Neuron (in vitro differentiated cells): Measurements from ENCODE around the gene STMP1.
"Not testable (repeated sequence)": the region's sequence is repeated elsewhere in the genome, so short reads cannot be mapped to it uniquely, and the experiment has no call there.

ENCODE experiments used
- H2AFZ ChIP-seq: one replicate; pipeline ENCODE4 v1.6.1; 2013; ENCODE audit warnings: low read depth, mild to moderate bottlenecking, inconsistent platforms, low read length, moderate library complexity
- H3K27me3 ChIP-seq: one replicate; pipeline ENCODE4 v1.6.1; 2013; ENCODE audit warnings: low read length; ENCODE audit not compliant: insufficient read depth
- H3K36me3 ChIP-seq: one replicate; pipeline ENCODE4 v1.6.1; 2013; ENCODE audit warnings: low read length; ENCODE audit not compliant: insufficient read depth
- H3K4me1 ChIP-seq: one replicate; pipeline ENCODE4 v1.6.1; 2013; ENCODE audit warnings: low read length; ENCODE audit not compliant: insufficient read depth
- H3K4me3 ChIP-seq: 2 replicates; pipeline ENCODE4 v1.5.1; 2013; ENCODE audit warnings: mild to moderate bottlenecking, low read length, moderate library complexity
- H3K9me3 ChIP-seq: one replicate; pipeline ENCODE4 v1.6.1; 2013; ENCODE audit warnings: low read length

The STMP1 gene

GRCh38 chr7:135687466-135687865, 25.2 kb downstream of the STMP1 start:
- Histone ChIP-seq H3K27me3 (no peaks in the 10 kb centered on the region), H3K36me3 (peaks cover 14% of the 10 kb centered on the region), H3K4me1 (no peaks in the 10 kb centered on the region), H3K9me3 (no peaks in the 10 kb centered on the region), H2AFZ (no peak overlapping the region), H3K4me3 (no peak overlapping the region)

GRCh38 chr7:135690566-135690965, 28.3 kb downstream of the STMP1 start:
- H3K36me3 ChIP-seq = peaks cover 18% of the 10 kb centered on the region
- no peaks in the 10 kb centered on the region for H3K27me3 ChIP-seq
- no peaks in the 10 kb centered on the region for H3K4me1 ChIP-seq
- no peaks in the 10 kb centered on the region for H3K9me3 ChIP-seq
- H3K4me3 ChIP-seq = no peak overlapping the region
- H2AFZ ChIP-seq = no peak overlapping the region

DNA sequence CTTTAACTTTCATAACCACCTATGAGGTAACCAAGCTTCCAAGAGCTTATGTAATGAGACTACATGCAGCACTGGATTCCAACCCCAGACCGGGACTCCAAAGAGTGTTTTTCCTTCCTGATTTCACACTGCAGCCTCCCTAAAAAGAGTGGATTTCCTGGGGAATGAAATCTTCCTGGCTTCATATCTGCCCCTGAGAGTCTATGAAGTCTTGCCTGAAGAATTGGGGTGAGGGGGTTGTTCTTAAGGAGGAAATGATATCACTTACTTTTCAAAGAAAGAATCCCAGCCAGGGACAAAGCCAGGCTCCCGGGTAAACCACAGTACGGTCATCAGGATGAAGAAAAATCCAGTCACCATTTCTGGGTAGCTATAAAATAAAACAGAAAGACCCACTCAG, 29.7 kb downstream of the STMP1 start:
- Histone ChIP-seq H3K9me3 (no peaks in the 10 kb centered on the region), H2AFZ (no peak overlapping the region), H3K4me1 (no peaks in the 10 kb centered on the region), H3K4me3 (no peak overlapping the region), H3K36me3 (peaks cover 18% of the 10 kb centered on the region), H3K27me3 (no peaks in the 10 kb centered on the region)

DNA sequence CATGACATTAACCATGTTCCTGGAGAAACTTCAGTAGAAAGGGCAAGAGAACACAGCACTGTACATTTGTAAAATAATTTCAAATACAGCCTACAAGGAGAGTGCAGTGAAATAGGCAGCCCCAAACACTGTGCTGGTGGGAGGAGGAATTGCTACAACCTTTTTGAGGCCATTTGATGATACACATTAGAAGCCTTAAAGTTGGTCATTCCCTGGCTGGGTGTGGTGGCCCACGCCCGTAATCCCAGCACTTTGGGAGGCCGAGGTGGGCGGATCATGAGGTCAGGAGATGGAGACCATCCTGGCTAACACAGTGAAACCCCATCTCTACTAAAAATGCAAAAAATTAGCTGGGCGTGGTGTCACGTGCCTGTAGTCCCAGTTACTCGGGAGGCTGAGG, 30.3 kb downstream of the STMP1 start:
- not testable (repeated sequence) for H3K9me3 ChIP-seq, H3K4me1 ChIP-seq, H2AFZ ChIP-seq, H3K27me3 ChIP-seq, H3K4me3 ChIP-seq
- peaks cover 18% of the 10 kb centered on the region for H3K36me3 ChIP-seq

DNA sequence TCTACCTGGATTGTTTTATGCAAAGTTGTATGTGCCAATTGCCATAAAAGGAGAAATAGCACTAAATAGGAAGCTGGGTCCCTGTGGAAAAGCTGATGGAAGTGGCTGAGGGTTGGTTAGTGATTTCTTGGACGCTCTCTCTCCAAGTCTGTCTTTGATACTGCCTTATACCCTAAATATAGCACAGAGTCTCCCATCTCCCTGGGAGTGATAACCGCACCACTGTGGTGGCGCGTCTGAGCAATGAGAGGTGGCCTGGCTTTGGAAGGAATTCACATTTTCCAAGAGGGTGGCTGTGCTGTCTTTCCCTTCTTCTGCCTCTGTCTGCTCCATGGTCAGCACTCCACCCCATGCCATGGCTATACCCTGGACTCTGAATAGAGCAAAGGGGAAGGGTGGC, 31.2 kb downstream of the STMP1 start:
- Histone ChIP-seq H3K27me3 (no peaks in the 10 kb centered on the region), H3K4me1 (no peaks in the 10 kb centered on the region), H3K36me3 (peaks cover 18% of the 10 kb centered on the region), H2AFZ (no peak overlapping the region), H3K4me3 (no peak overlapping the region), H3K9me3 (no peaks in the 10 kb centered on the region)

DNA sequence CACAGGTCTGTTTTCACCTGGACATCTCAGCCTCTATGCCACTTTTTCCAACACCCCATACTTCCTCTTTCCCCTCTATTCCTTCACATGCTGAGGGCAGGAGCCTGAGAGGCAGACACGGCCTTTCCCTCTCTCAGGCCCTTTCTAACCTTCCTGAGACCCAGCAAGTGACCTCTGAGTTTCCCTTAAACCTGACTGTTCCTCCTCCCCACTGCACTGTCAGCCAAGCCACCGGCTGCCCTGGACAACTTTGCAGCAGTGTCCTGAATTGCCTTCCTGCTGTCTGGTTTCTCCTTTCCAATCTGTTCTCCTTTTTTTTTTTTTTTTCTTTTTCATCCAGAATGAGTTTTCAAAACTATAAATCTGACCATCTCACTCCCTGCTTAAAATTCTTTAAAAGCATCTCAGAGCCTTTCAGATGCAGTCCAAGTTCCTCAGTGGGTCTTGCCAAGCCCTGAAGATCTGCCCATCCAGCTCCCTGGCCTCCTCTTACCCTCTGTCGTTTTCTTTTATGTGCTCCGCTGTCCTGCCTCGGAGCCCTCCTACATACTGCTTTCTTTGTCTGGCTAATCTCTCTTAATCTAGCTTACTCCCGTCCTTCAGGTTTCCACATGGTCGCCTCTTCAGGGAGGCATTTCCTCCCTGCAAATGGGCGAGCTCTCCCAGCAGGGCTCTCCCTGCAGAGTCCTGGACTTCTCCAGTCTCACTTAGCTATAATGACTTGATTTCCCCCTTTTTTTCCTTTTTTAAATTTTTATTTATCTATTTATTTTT, 35.1 kb downstream of the STMP1 start:
- peaks cover 4% of the 10 kb centered on the region for H3K36me3 ChIP-seq

GRCh38 chr7:135704074-135704473, 41.8 kb downstream of the STMP1 start:
- Histone ChIP-seq H3K4me1 (no peaks in the 10 kb centered on the region), H3K27me3 (no peaks in the 10 kb centered on the region), H3K36me3 (no peaks in the 10 kb centered on the region), H3K9me3 (no peaks in the 10 kb centered on the region), H3K4me3 (no peak overlapping the region), H2AFZ (no peak overlapping the region)

More for the DNA sequence above, 35.1 kb downstream of the STMP1 start:
- Histone ChIP-seq H3K27me3 (no peaks in the 10 kb centered on the region), H3K9me3 (no peaks in the 10 kb centered on the region), H2AFZ (no peak overlapping the region), H3K4me3 (no peak overlapping the region), H3K4me1 (no peaks in the 10 kb centered on the region)

- Histone ChIP-seq H3K4me3 (no peak overlapping the region), H3K9me3 (no peaks in the 10 kb centered on the region), H3K27me3 (no peaks in the 10 kb centered on the region), H2AFZ (no peak overlapping the region), H3K36me3 (no peaks in the 10 kb centered on the region), H3K4me1 (no peaks in the 10 kb centered on the region)
Observed at GRCh38 chr7:135704698-135705097, 42.4 kb downstream of the STMP1 start.

DNA sequence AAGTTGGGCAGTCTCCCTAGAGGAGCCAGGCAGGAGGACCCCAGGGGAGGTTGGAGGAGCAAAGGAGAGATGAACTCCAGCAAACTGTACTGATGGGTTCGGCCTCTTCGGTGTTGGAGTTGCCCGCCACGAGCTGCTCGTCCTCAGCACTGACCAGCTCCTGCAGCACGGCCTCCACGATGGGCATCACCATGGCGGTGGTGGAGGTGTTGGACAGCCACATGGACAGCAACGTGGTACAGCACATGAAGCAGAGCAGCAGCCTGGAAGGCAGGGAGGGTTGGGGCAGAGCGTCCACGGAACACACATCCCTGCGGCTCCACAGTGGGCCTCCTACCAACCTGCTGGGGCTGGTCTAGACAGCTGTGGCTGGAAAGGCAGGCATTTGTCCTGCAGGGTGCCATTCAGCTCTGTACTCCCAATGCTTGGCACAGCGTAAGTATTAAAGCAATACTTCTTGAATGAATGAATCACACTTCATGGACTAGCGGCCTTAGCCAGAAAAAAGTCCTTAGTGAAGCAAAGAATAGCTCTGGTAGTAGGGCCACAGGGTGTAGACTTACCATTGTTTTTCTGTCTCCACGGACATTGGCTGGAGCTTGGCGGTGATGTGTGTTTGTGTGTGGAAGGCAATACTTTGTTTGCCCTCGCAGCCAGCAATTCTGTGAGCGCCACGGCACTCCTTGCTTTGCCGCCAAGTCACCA, 43.9 kb downstream of the STMP1 start:
- Histone ChIP-seq H2AFZ (no peak overlapping the region), H3K36me3 (no peaks in the 10 kb centered on the region), H3K4me3 (no peak overlapping the region), H3K9me3 (no peaks in the 10 kb centered on the region), H3K27me3 (no peaks in the 10 kb centered on the region), H3K4me1 (no peaks in the 10 kb centered on the region)

DNA sequence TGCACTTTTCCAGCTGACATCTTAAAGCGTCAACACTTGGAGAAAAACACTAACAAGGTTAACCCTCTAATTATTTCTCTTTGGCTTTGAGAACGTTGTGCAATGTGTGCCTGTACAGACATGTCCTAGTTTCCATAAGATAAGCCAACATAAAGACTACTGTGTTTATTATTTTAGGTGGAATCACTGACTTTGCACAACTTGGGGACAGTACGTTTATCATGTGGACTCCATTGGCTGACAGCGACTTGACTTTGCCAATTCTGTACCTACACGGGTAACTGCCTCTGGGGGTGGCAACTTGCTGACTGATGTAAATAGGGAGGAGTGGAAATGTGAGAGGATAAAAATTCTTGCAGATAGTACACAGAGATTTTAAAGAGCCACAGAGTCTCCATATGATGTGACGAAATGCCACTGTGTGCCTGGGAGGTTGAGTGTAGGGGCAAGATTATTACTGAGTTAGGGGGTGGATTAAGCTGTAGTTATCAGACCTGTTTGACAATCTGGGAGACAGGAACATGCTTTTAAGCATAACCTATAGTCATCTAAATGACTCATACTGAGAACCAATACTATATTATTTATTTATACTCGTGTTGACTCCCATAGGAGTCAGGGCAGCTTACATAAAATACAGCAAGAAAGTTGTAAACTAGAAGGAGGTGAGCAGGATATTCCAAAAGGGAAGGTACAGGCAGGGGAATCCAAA, 44.7 kb downstream of the STMP1 start:
- Histone ChIP-seq H3K27me3 (no peaks in the 10 kb centered on the region), H3K4me3 (no peak overlapping the region), H3K9me3 (no peaks in the 10 kb centered on the region), H3K36me3 (no peaks in the 10 kb centered on the region), H2AFZ (no peak overlapping the region), H3K4me1 (no peaks in the 10 kb centered on the region)

DNA sequence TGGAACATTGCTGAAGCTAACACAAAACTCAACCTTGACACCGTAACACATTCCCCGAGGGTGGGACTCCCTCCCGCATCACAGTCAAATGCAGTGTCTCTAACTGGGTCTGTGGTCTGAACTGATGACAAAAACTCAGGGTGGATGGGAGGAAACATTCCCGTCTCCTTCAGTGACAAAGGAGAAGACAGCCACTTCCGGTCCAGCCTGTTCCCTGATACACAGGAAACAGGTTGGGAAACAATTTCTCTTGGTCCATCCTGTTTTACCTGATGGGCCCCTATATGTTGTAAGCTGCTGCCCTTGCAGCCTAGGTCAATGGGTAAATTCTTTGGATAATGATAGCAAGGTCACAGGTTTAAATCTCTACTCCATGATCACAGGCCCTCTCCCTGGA, 45.3 kb downstream of the STMP1 start:
- no peak overlapping the region for H3K4me3 ChIP-seq
- H3K9me3 ChIP-seq = no peaks in the 10 kb centered on the region
- H3K27me3 ChIP-seq = no peaks in the 10 kb centered on the region
- H3K4me1 ChIP-seq = no peaks in the 10 kb centered on the region
- H3K36me3 ChIP-seq = no peaks in the 10 kb centered on the region
- H2AFZ ChIP-seq = no peak overlapping the region

GRCh38 chr7:135708041-135708440, 45.7 kb downstream of the STMP1 start:
- no peaks in the 10 kb centered on the region for H3K9me3 ChIP-seq
- H3K27me3 ChIP-seq = no peaks in the 10 kb centered on the region
- no peak overlapping the region for H2AFZ ChIP-seq
- no peaks in the 10 kb centered on the region for H3K4me1 ChIP-seq
- no peak overlapping the region for H3K4me3 ChIP-seq
- H3K36me3 ChIP-seq = no peaks in the 10 kb centered on the region

GRCh38 chr7:135709508-135709907, 47.2 kb downstream of the STMP1 start:
- peaks cover 7% of the 10 kb centered on the region for H3K4me1 ChIP-seq
- no peaks in the 10 kb centered on the region for H3K27me3 ChIP-seq
- H3K36me3 ChIP-seq = no peaks in the 10 kb centered on the region
- no peak overlapping the region for H3K4me3 ChIP-seq
- no peak overlapping the region for H2AFZ ChIP-seq
- no peaks in the 10 kb centered on the region for H3K9me3 ChIP-seq
